GM18505 (cell line): ENCODE measurements around the gene PDE5A.
"Not testable (repeated sequence)": the region's sequence is repeated elsewhere in the genome, so short reads cannot be mapped to it uniquely, and the experiment has no call there.

Experiments used
- ATAC-seq: cut with Tn5 transposase; IDR thresholded peaks from one replicate; pipeline ENCODE4 v1.9.1; 2021; ENCODE audit not compliant: unreplicated experiment
- POLR2A ChIP-seq: IDR thresholded peaks from 4 replicates; pipeline ENCODE4 v1.6.1; 2011; ENCODE audit warnings: borderline replicate concordance; ENCODE audit not compliant: insufficient read depth, insufficient read length; ENCODE audit errors: extremely low read depth

The PDE5A gene

GRCh38 chr4:119454491-119455270 is 173.9 kb downstream of the PDE5A start:
- ATAC-seq = peak; percentile 100
- peak; percentile 75 for TF ChIP-seq POLR2A

DNA sequence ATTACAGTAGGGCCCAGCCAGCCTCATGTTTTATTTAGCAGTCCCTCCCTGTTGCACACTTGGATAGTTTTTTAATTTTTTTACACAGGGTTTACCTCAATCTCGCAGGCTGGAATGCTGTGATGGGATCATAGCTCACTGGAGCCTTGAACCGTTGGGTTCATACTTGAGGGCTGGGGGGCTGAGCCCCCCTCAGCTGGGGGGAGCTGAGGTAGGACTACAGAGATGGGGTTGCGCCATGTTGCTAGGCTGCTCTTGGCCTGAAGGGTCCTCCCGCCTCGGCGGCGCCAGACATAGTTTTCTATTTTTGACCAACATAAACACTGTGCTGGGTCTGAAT is 174.5 kb downstream of the PDE5A start:
- ATAC-seq = peak; percentile 4

DNA sequence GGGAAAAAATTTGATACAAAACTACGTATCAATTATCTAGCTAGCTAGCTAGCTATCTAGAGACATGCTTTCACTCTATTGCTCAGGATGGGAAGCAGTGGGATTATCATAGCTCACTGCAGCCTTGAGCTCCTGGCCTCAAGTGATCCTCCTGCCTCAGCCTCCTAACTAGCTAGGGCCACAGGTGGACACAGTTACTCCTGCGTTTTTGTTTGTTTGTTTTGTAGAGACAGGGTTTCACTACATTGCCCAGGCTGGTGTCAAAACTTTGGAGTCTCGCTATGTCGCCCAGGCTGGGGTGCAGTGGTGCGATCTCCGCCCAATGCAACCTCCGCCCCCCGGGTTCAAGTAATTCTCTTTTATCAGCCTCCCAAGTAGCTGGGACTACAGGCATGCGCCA is 175.3 kb downstream of the PDE5A start:
- ATAC-seq = not testable (repeated sequence)

GRCh38 chr4:119449851-119450250 is 178.8 kb downstream of the PDE5A start:
- ATAC-seq = not testable (repeated sequence)
